Colonic mucosa (tissue), 4 donors: ENCODE measurements around the gene BEST3. TPM values are rescaled to one million over a fixed set of nuclear protein-coding genes. Genes with fewer than 3 reads are reported as not detected.

Experiments used
- DNase-seq: peaks from one replicate; pipeline ENCODE4 v3.0.0-alpha.2; 2020
- H3K27ac ChIP-seq: fragments of 200-600 bp; one replicate; pipeline ENCODE4 v1.8.0; 2021
- H3K27me3 ChIP-seq: fragments of 200-600 bp; one replicate; pipeline ENCODE4 v1.8.0; 2021
- H3K36me3 ChIP-seq: fragments of 200-600 bp; one replicate; pipeline ENCODE4 v1.8.0; 2021
- H3K4me1 ChIP-seq: fragments of 200-600 bp; one replicate; pipeline ENCODE4 v1.8.0; 2021; ENCODE audit warnings: mild to moderate bottlenecking
- H3K4me3 ChIP-seq: fragments of 200-600 bp; one replicate; pipeline ENCODE4 v1.8.0; 2021
- H3K9ac ChIP-seq, 2 donors: one replicate each; pipeline ENCODE4 v1.7.0; 2013; ENCODE audit warnings: control low read depth in 2 of 2, low read depth in 2 of 2, low read length in 2 of 2
- H3K9me3 ChIP-seq: fragments of 200-600 bp; one replicate; pipeline ENCODE4 v1.8.0; 2021
- intact Hi-C: fragments of 100-400 bp; cut with DNase I; formaldehyde crosslinking; loops from one replicate; pipeline ENCODE4 v1.14.1; 2022
- total RNA-seq, 2 donors: library from RNA; stranded (reverse); fragmentation: NEBNext Ultra II Directional in 1 of 2; extraction: Animal tissue kit (Norgen Biotek cat#: 25700) in 1 of 2; gene quantifications; one replicate each; pipeline ENCODE4 v1.2.1, GENCODE V29; 2021
- TF ChIP-seq, protein P1 (sequence below): fragments of 200-600 bp; IDR thresholded peaks from one replicate; pipeline ENCODE4 v1.8.0; 2022; ENCODE audit warnings: antibody characterized with exemption, mild to moderate bottlenecking
- donor health status: healthy.
- donor health status: DM: no; HTN: no; CAD: no.
- donor health status: DM: no; HTN: no; CAD: no.

BEST3 gene
- total RNA-seq, 2 donors from 2014 or later = not detected

DNA sequence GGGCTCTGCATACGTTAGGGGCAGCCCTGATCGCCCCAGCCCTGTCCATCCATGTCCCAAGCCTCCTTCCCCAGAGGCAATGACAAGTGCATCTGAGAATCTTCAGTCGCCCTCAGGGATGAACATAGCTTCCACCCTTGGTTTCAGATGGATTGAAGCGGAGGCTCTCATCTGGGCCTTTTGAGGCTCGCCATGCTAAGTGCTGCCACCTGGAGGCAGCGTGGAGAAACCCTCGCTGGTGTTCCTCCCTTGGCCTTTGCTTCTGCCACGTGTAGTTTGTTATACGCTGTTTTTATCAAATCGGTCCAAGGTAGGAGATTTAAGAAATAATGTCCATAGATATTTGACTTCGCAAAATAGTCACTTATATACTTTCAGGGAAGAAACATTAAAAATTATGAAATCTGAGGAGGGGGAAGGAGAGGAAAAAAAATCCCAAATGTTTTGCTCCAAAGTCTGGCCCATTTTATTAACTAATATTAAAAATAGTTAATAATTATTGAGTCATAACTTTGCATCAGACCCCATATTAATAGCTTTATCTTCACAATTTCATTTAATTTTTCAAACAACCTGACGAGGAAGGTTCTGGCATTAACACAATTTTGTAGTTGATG, 59.6 kb downstream of the BEST3 start:
- H3K4me1 ChIP-seq = no peaks in the 10 kb centered on the region
- H3K36me3 ChIP-seq = no peaks in the 10 kb centered on the region
- H3K27me3 ChIP-seq = no peaks in the 10 kb centered on the region
- no peak overlapping the region for H3K27ac ChIP-seq
- intact Hi-C loops = loop anchor here (10.0 kb wide), 2 partner anchors 255 to 345 kb away; no protein-coding TSS in a partner anchor
- TF ChIP-seq, protein P1, sequence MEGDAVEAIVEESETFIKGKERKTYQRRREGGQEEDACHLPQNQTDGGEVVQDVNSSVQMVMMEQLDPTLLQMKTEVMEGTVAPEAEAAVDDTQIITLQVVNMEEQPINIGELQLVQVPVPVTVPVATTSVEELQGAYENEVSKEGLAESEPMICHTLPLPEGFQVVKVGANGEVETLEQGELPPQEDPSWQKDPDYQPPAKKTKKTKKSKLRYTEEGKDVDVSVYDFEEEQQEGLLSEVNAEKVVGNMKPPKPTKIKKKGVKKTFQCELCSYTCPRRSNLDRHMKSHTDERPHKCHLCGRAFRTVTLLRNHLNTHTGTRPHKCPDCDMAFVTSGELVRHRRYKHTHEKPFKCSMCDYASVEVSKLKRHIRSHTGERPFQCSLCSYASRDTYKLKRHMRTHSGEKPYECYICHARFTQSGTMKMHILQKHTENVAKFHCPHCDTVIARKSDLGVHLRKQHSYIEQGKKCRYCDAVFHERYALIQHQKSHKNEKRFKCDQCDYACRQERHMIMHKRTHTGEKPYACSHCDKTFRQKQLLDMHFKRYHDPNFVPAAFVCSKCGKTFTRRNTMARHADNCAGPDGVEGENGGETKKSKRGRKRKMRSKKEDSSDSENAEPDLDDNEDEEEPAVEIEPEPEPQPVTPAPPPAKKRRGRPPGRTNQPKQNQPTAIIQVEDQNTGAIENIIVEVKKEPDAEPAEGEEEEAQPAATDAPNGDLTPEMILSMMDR = peak; percentile 83
- H3K9ac ChIP-seq = no peak overlapping the region
- peak; percentile 66 for DNase-seq
- H3K4me3 ChIP-seq = no peak overlapping the region
- no peaks in the 10 kb centered on the region for H3K9me3 ChIP-seq

DNA sequence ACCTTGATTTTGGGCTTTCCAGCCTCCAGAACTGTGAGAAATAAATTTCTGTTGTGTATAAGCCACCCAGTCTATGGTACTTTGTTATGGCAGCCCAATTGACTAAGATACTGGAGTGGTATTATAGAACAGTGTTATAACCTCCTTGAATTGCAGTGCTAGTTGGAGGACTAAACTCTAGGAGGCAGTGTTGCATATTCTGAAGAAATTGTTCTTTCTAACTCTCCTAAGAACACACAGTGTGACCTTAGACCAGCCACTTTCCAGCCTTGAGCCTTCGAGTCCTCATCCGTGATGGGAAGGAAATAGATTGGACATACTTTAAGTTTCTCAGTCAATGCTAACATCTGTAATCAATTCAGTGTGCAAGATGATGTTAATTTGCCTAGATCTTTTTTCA, 66.0 kb downstream of the BEST3 start:
- H3K27ac ChIP-seq = no peak overlapping the region
- H3K27me3 ChIP-seq = no peaks in the 10 kb centered on the region
- no peaks in the 10 kb centered on the region for H3K4me1 ChIP-seq
- no peaks in the 10 kb centered on the region for H3K9me3 ChIP-seq
- intact Hi-C loops = loop anchor here (10.0 kb wide), 1 partner anchor 338 kb away; no protein-coding TSS in a partner anchor
- TF ChIP-seq, protein P1 = no peak
- no peaks in the 10 kb centered on the region for H3K36me3 ChIP-seq
- no peak overlapping the region for H3K4me3 ChIP-seq
- no peak overlapping the region for H3K9ac ChIP-seq
- no peak for DNase-seq

DNA sequence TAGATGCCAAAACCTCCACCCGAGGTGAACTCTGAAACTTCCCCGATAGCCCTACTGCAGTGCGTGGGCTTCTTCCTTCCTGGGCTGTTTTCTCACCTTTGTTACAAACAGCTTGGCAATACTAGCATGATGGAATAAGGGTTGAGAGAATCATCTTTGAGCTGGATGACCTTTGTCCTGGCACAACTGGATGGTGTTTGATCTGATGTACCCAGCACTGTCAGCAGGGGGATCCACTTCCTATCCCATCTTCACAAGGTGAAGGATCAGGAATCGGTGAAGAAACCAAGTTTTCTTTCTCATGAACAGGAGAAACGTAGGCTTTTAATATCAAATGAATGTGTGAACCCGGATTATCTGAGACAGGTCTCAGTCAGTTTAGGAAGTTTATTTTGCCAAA, 68.9 kb downstream of the BEST3 start:
- TF ChIP-seq, protein P1 = no peak

DNA sequence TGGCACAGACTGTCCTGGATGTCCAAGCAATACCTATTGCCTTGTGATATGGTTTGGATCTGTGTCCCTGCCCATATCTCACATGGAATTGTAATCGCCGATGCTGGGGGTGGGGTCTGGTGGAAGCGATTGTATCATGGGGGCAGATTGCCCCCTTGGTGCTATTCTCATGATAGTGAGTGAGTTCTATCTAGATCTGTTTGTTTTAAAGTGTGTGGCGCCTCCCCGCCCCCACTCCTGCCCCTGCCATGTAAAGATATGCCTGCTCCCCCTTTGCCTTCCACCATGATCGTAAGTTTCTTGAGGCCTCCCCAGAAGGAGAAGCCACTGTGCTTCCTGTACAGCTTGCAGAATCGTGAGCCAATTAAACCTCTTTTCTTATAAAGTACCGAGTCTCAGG, 71.6 kb downstream of the BEST3 start:
- intact Hi-C loops = no loop called here

More for the DNA sequence above, 68.9 kb downstream of the BEST3 start:
- Histone ChIP-seq H3K4me1 (no peaks in the 10 kb centered on the region), H3K36me3 (no peaks in the 10 kb centered on the region), H3K4me3 (no peak overlapping the region), H3K27ac (no peak overlapping the region), H3K9ac (no peak overlapping the region), H3K27me3 (no peaks in the 10 kb centered on the region), H3K9me3 (no peaks in the 10 kb centered on the region)
- DNase-seq = no peak
- intact Hi-C loops = loop anchor here (10.0 kb wide), 1 partner anchor 335 kb away; no protein-coding TSS in a partner anchor

DNA sequence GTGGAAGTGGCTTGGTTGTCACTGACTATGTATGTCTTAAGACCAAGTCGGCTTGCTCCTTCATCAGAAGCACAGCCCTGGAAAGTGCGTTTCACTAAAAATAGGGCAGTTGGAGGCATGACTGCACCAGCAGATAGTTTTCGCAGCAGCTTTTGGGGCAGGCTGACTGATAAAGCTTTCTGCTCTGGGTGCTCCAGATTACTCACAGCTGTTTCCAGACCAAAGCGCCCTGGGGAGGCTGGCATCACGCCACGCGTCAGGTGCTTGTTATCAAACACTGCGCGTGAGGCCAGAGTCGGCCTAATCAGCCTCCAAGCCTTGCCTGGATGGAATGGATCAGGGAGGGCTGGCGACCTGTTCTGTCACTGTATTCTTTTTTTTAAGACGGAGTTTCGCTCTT, 75.1 kb downstream of the BEST3 start:
- intact Hi-C loops = no loop called here
- TF ChIP-seq, protein P1 = no peak
- Histone ChIP-seq H3K36me3 (no peaks in the 10 kb centered on the region), H3K9ac (no peak overlapping the region), H3K4me3 (no peak overlapping the region), H3K9me3 (no peaks in the 10 kb centered on the region), H3K4me1 (no peaks in the 10 kb centered on the region), H3K27ac (no peak overlapping the region), H3K27me3 (no peaks in the 10 kb centered on the region)
- DNase-seq = no peak

More for the DNA sequence above, 71.6 kb downstream of the BEST3 start:
- H3K9me3 ChIP-seq = no peaks in the 10 kb centered on the region
- no peaks in the 10 kb centered on the region for H3K4me1 ChIP-seq
- H3K4me3 ChIP-seq = no peak overlapping the region
- H3K27ac ChIP-seq = no peak overlapping the region
- no peak for DNase-seq
- H3K9ac ChIP-seq = no peak overlapping the region
- no peaks in the 10 kb centered on the region for H3K27me3 ChIP-seq
- H3K36me3 ChIP-seq = no peaks in the 10 kb centered on the region
- TF ChIP-seq, protein P1 = no peak
